ENCODE results near the gene UFC1.

UFC1 gene

GRCh38 chr1:161196111-161196510 is 42.3 kb downstream of the UFC1 start:
- no peak for DNase-seq

GRCh38 chr1:161196521-161197451 is 43.0 kb downstream of the UFC1 start:
- peak; percentile 63 for DNase-seq

GRCh38 chr1:161197560-161198193 is 43.9 kb downstream of the UFC1 start:
- no peak for DNase-seq

- no peak for DNase-seq
Observed at GRCh38 chr1:161198194-161198896, 44.6 kb downstream of the UFC1 start.

- peak; percentile 55 for DNase-seq
Observed at GRCh38 chr1:161198897-161199431, 45.2 kb downstream of the UFC1 start, which contains the start of gene ADAMTS4. Gene ADAMTS4 (minus strand): TSS chr1:161199054. CDS start chr1:161198627, 427 bp downstream.

- DNase-seq, result no peak
Observed at GRCh38 chr1:161199506-161200139, 45.8 kb downstream of the UFC1 start.

- no peak for DNase-seq
Observed at GRCh38 chr1:161200421-161200991, 46.7 kb downstream of the UFC1 start.

GRCh38 chr1:161200992-161201835 is 47.4 kb downstream of the UFC1 start:
- DNase-seq, result no peak

- DNase-seq, result peak; percentile 99
Observed at GRCh38 chr1:161201836-161202712, 48.3 kb downstream of the UFC1 start, which contains the start of gene NDUFS2. Gene NDUFS2 (plus strand): TSS chr1:161202367. CDS start chr1:161202386, 19 bp downstream.

GRCh38 chr1:161206411-161207140 is 52.8 kb downstream of the UFC1 start:
- no peak for DNase-seq

GRCh38 chr1:161207173-161207572 is 53.4 kb downstream of the UFC1 start:
- DNase-seq, result no peak

Measured in amniotic stem cell (primary cell).